ENCODE measurements around the gene CBX6. TPM values are rescaled to one million over a fixed set of nuclear protein-coding genes. Genes with fewer than 3 reads are reported as not detected.

The CBX6 gene
- total RNA-seq, 2 experiments from 2014 or later: 45.2 to 67.2 TPM

DNA sequence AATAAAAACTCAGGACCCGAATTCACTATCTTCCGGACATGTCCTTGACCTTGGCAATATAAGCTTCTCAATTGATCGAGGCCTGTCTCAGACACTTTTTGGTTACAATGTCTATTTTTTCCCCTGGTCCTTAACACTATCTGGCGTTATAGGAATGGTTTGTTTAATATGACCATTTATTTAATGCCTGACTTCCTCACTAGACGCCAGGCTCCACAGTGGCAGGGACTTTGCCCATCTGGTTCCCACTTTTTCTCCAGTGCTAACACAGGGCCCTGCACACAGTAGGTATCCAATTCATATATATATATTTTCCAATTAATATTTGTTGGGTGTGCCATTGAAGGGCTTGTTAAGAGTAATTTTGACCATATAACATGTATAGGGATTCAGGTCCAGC lies 7.9 kb upstream of the CBX6 start:
- Histone ChIP-seq H3K4me3 (ENCODE audit: low read depth, low read length, poor library complexity, severe bottlenecking) (no peak overlapping the region), H3K79me2 (ENCODE audit: insufficient read depth, low read depth, low read length) (no peaks in the 10 kb centered on the region), H2AFZ (ENCODE audit: low read length) (no peak overlapping the region), H3K36me3 (ENCODE audit: insufficient read depth, low read length) (no peaks in the 10 kb centered on the region), H3K9me3 (ENCODE audit: low read length) (no peaks in the 10 kb centered on the region), H3K27ac (ENCODE audit: low read depth, low read length, poor library complexity, severe bottlenecking) (no peak overlapping the region), H3K4me1 (ENCODE audit: insufficient read depth, low read length, poor library complexity, severe bottlenecking) (no peaks in the 10 kb centered on the region), H4K20me1 (ENCODE audit: insufficient read depth, low read length) (no peaks in the 10 kb centered on the region), H3K4me2 (ENCODE audit: low read length) (no peak overlapping the region), H3K9me2 (ENCODE audit: insufficient read depth, low read length) (no peaks in the 10 kb centered on the region)
- ChIA-PET POLR2A (no interaction called here), CTCF (ENCODE audit: unreplicated experiment) (no interaction called here)
- BruUV-seq (replicated peaks): no TSS peak
- intact Hi-C loops (cut with micrococcal nuclease; ENCODE audit: unreplicated experiment): no loop called here
- no peak for TF ChIP-seq EZH2phosphoT487 (IDR thresholded peaks at IDR 0.05; ENCODE audit: borderline replicate concordance, low read depth, low read length)
- TF ChIP-seq, protein P1, sequence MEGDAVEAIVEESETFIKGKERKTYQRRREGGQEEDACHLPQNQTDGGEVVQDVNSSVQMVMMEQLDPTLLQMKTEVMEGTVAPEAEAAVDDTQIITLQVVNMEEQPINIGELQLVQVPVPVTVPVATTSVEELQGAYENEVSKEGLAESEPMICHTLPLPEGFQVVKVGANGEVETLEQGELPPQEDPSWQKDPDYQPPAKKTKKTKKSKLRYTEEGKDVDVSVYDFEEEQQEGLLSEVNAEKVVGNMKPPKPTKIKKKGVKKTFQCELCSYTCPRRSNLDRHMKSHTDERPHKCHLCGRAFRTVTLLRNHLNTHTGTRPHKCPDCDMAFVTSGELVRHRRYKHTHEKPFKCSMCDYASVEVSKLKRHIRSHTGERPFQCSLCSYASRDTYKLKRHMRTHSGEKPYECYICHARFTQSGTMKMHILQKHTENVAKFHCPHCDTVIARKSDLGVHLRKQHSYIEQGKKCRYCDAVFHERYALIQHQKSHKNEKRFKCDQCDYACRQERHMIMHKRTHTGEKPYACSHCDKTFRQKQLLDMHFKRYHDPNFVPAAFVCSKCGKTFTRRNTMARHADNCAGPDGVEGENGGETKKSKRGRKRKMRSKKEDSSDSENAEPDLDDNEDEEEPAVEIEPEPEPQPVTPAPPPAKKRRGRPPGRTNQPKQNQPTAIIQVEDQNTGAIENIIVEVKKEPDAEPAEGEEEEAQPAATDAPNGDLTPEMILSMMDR (conservative IDR thresholded peaks at IDR 0.05; ENCODE audit: low read length): no peak
- no peak for DNase-seq (ENCODE audit: low spot score)

DNA sequence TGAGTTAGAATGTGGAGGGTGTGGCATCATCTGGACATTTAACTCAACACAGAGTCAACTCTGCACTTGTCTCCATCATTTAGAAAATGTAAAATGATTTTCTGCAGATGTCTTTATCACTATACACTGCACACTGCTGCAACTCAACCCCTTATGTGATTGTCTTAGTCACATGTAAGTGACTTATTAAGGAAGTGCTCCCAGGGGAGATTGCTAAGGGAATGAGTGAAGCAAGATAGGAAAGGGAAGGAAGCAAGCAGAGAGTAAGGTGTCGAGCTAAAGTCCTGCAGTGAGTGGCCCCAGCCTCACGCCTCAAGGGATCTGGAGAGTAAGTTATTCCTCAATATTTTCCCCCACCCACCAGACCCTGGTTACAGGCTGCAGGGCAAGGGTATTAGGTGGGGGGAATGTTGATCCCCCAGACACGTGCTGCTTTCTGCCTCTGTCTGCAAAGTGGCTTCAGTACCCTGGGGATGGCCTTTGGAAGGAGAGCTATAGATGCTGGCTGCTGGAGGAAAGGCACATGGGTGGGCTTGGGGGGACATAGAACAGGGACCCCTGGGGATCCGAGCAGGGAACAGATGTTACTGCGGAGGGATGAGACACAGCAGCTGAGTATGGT lies 7.2 kb upstream of the CBX6 start:
- H3K9me3 ChIP-seq (ENCODE audit: low read length): no peaks in the 10 kb centered on the region
- BruUV-seq (replicated peaks): no TSS peak
- no peak for DNase-seq (ENCODE audit: low spot score)
- intact Hi-C loops (cut with micrococcal nuclease; ENCODE audit: unreplicated experiment): no loop called here
- H2AFZ ChIP-seq (ENCODE audit: low read length): no peak overlapping the region
- no peaks in the 10 kb centered on the region for H3K79me2 ChIP-seq (ENCODE audit: insufficient read depth, low read depth, low read length)
- no peaks in the 10 kb centered on the region for H3K9me2 ChIP-seq (ENCODE audit: insufficient read depth, low read length)
- no peak overlapping the region for H3K27ac ChIP-seq (ENCODE audit: low read depth, low read length, poor library complexity, severe bottlenecking)
- ChIA-PET CTCF (ENCODE audit: unreplicated experiment) (no interaction called here), POLR2A (no interaction called here)
- H3K4me2 ChIP-seq (ENCODE audit: low read length): no peak overlapping the region
- H4K20me1 ChIP-seq (ENCODE audit: insufficient read depth, low read length): no peaks in the 10 kb centered on the region
- no peak for TF ChIP-seq EZH2phosphoT487 (IDR thresholded peaks at IDR 0.05; ENCODE audit: borderline replicate concordance, low read depth, low read length)
- TF ChIP-seq, protein P1 (conservative IDR thresholded peaks at IDR 0.05; ENCODE audit: low read length): no peak
- no peaks in the 10 kb centered on the region for H3K36me3 ChIP-seq (ENCODE audit: insufficient read depth, low read length)
- no peak overlapping the region for H3K4me3 ChIP-seq (ENCODE audit: low read depth, low read length, poor library complexity, severe bottlenecking)
- H3K4me1 ChIP-seq (ENCODE audit: insufficient read depth, low read length, poor library complexity, severe bottlenecking): peaks cover under 1% of the 10 kb centered on the region

DNA sequence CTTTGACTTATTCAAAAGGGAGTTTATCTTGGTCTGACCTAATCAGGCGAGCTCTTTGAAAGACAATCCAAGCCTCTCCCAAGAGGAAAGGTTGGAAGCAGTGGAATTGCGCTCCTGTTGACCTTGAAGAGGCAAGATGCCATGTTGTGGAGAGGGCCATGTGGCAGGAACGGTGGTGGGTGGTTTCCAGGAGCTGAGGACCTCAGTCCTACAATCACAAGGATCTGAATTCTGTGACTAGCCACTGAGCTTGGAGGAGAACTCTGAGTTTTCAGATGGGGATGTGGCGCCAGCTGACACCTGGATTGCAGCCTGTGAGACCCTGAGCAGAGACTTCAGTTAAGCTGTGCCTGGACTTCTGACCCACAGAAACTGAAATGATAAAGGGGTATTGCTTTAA lies 6.0 kb upstream of the CBX6 start:
- no peaks in the 10 kb centered on the region for H3K9me2 ChIP-seq (ENCODE audit: insufficient read depth, low read length)
- H3K9me3 ChIP-seq (ENCODE audit: low read length): no peaks in the 10 kb centered on the region
- no peak overlapping the region for H2AFZ ChIP-seq (ENCODE audit: low read length)
- no TSS peak for BruUV-seq (replicated peaks)
- H3K4me1 ChIP-seq (ENCODE audit: insufficient read depth, low read length, poor library complexity, severe bottlenecking): peaks cover 12% of the 10 kb centered on the region
- no peaks in the 10 kb centered on the region for H3K36me3 ChIP-seq (ENCODE audit: insufficient read depth, low read length)
- no peaks in the 10 kb centered on the region for H3K79me2 ChIP-seq (ENCODE audit: insufficient read depth, low read depth, low read length)
- intact Hi-C loops (cut with micrococcal nuclease; ENCODE audit: unreplicated experiment): no loop called here
- ChIA-PET CTCF (ENCODE audit: unreplicated experiment) (no interaction called here), POLR2A (no interaction called here)
- TF ChIP-seq EZH2phosphoT487 (IDR thresholded peaks at IDR 0.05; ENCODE audit: borderline replicate concordance, low read depth, low read length): no peak
- TF ChIP-seq, protein P1 (conservative IDR thresholded peaks at IDR 0.05; ENCODE audit: low read length): no peak
- DNase-seq (ENCODE audit: low spot score): no peak
- H3K27ac ChIP-seq (ENCODE audit: low read depth, low read length, poor library complexity, severe bottlenecking): no peak overlapping the region
- H4K20me1 ChIP-seq (ENCODE audit: insufficient read depth, low read length): no peaks in the 10 kb centered on the region
- H3K4me2 ChIP-seq (ENCODE audit: low read length): no peak overlapping the region
- no peak overlapping the region for H3K4me3 ChIP-seq (ENCODE audit: low read depth, low read length, poor library complexity, severe bottlenecking)

All from OCI-LY7 (cell line).